HUES48 (cell line): ENCODE results near the gene ABLIM2.

Experiments
- H3K27ac ChIP-seq: one replicate; pipeline ENCODE4 v1.7.0; 2013; ENCODE audit warnings: low read depth, low read length, inconsistent platforms
- H3K27me3 ChIP-seq: 2 replicates; pipeline ENCODE4 v1.6.1; 2013; ENCODE audit warnings: mild to moderate bottlenecking, low read length; ENCODE audit not compliant: control insufficient read depth, insufficient read depth
- H3K36me3 ChIP-seq: 2 replicates; pipeline ENCODE4 v1.6.1; 2013; ENCODE audit warnings: low read length; ENCODE audit not compliant: control insufficient read depth, insufficient read depth
- H3K4me1 ChIP-seq: 2 replicates; pipeline ENCODE4 v1.6.1; 2013; ENCODE audit warnings: mild to moderate bottlenecking, low read length; ENCODE audit not compliant: control insufficient read depth, insufficient read depth
- H3K4me3 ChIP-seq: 2 replicates; pipeline ENCODE4 v1.5.1; 2013; ENCODE audit warnings: mild to moderate bottlenecking, low read depth, low read length
- H3K9ac ChIP-seq: 2 replicates; pipeline ENCODE4 v1.6.1; 2013; ENCODE audit warnings: mild to moderate bottlenecking, low read depth, low read length, moderate library complexity
- H3K9me3 ChIP-seq: 2 replicates; pipeline ENCODE4 v1.6.1; 2013; ENCODE audit warnings: low read length; ENCODE audit not compliant: control insufficient read depth, insufficient read depth

The ABLIM2 gene

GRCh38 chr4:8181119-8181518, 22.5 kb upstream of the ABLIM2 start:
- no peaks in the 10 kb centered on the region for H3K36me3 ChIP-seq
- no peaks in the 10 kb centered on the region for H3K27me3 ChIP-seq
- H3K27ac ChIP-seq: no peak overlapping the region
- H3K9me3 ChIP-seq: no peaks in the 10 kb centered on the region
- no peak overlapping the region for H3K9ac ChIP-seq
- H3K4me3 ChIP-seq: no peak overlapping the region
- H3K4me1 ChIP-seq: no peaks in the 10 kb centered on the region

GRCh38 chr4:8180310-8181093, 21.9 kb upstream of the ABLIM2 start:
- H3K9me3 ChIP-seq: no peaks in the 10 kb centered on the region
- no peak overlapping the region for H3K4me3 ChIP-seq

GRCh38 chr4:8179771-8180170, 21.2 kb upstream of the ABLIM2 start:
- Histone ChIP-seq H3K9me3 (no peaks in the 10 kb centered on the region), H3K4me3 (no peak overlapping the region), H3K36me3 (no peaks in the 10 kb centered on the region), H3K27me3 (no peaks in the 10 kb centered on the region), H3K27ac (no peak overlapping the region), H3K9ac (no peak overlapping the region), H3K4me1 (no peaks in the 10 kb centered on the region)

More at GRCh38 chr4:8180310-8181093, 21.9 kb upstream of the ABLIM2 start:
- no peaks in the 10 kb centered on the region for H3K4me1 ChIP-seq
- no peak overlapping the region for H3K9ac ChIP-seq
- no peaks in the 10 kb centered on the region for H3K27me3 ChIP-seq
- H3K36me3 ChIP-seq: no peaks in the 10 kb centered on the region
- no peak overlapping the region for H3K27ac ChIP-seq

GRCh38 chr4:8179074-8179473, 20.5 kb upstream of the ABLIM2 start:
- no peaks in the 10 kb centered on the region for H3K27me3 ChIP-seq
- H3K4me1 ChIP-seq: no peaks in the 10 kb centered on the region
- H3K9me3 ChIP-seq: no peaks in the 10 kb centered on the region
- no peak overlapping the region for H3K4me3 ChIP-seq
- H3K36me3 ChIP-seq: no peaks in the 10 kb centered on the region
- no peak overlapping the region for H3K9ac ChIP-seq
- no peak overlapping the region for H3K27ac ChIP-seq

GRCh38 chr4:8177956-8178355, 19.3 kb upstream of the ABLIM2 start:
- Histone ChIP-seq H3K9me3 (no peaks in the 10 kb centered on the region), H3K27me3 (no peaks in the 10 kb centered on the region), H3K27ac (no peak overlapping the region), H3K9ac (no peak overlapping the region), H3K36me3 (no peaks in the 10 kb centered on the region), H3K4me1 (no peaks in the 10 kb centered on the region), H3K4me3 (no peak overlapping the region)

- Histone ChIP-seq H3K4me3 (no peak overlapping the region), H3K27ac (no peak overlapping the region), H3K4me1 (no peaks in the 10 kb centered on the region), H3K9ac (no peak overlapping the region), H3K36me3 (no peaks in the 10 kb centered on the region), H3K27me3 (no peaks in the 10 kb centered on the region), H3K9me3 (no peaks in the 10 kb centered on the region)
These were observed 18.9 kb upstream of the ABLIM2 start for GRCh38 chr4:8177552-8177951.

GRCh38 chr4:8176547-8177399, 18.2 kb upstream of the ABLIM2 start:
- H3K9ac ChIP-seq: no peak overlapping the region
- no peaks in the 10 kb centered on the region for H3K9me3 ChIP-seq
- H3K27me3 ChIP-seq: no peaks in the 10 kb centered on the region
- H3K4me3 ChIP-seq: no peak overlapping the region
- H3K36me3 ChIP-seq: no peaks in the 10 kb centered on the region
- no peaks in the 10 kb centered on the region for H3K4me1 ChIP-seq
- H3K27ac ChIP-seq: no peak overlapping the region

GRCh38 chr4:8175686-8176085, 17.1 kb upstream of the ABLIM2 start:
- no peak overlapping the region for H3K9ac ChIP-seq
- H3K27me3 ChIP-seq: no peaks in the 10 kb centered on the region
- H3K36me3 ChIP-seq: no peaks in the 10 kb centered on the region
- H3K4me1 ChIP-seq: no peaks in the 10 kb centered on the region
- no peaks in the 10 kb centered on the region for H3K9me3 ChIP-seq
- no peak overlapping the region for H3K4me3 ChIP-seq
- H3K27ac ChIP-seq: no peak overlapping the region

GRCh38 chr4:8174970-8175369, 16.4 kb upstream of the ABLIM2 start:
- Histone ChIP-seq H3K36me3 (no peaks in the 10 kb centered on the region), H3K9ac (no peak overlapping the region), H3K27ac (no peak overlapping the region), H3K27me3 (no peaks in the 10 kb centered on the region), H3K4me1 (no peaks in the 10 kb centered on the region), H3K4me3 (no peak overlapping the region), H3K9me3 (no peaks in the 10 kb centered on the region)

GRCh38 chr4:8173492-8174242, 15.1 kb upstream of the ABLIM2 start:
- Histone ChIP-seq H3K36me3 (no peaks in the 10 kb centered on the region), H3K27me3 (no peaks in the 10 kb centered on the region), H3K9ac (no peak overlapping the region), H3K4me1 (no peaks in the 10 kb centered on the region), H3K27ac (no peak overlapping the region), H3K4me3 (no peak overlapping the region), H3K9me3 (0 out of 2 replicates have a peak, but pooled peaks cover 3% of the 10 kb centered on the region)
